ENCODE measurements around the gene KITLG.

GRCh38 chr12:88522961-88523360, 57.3 kb downstream of the KITLG start:
- TF ChIP-seq, protein P1, sequence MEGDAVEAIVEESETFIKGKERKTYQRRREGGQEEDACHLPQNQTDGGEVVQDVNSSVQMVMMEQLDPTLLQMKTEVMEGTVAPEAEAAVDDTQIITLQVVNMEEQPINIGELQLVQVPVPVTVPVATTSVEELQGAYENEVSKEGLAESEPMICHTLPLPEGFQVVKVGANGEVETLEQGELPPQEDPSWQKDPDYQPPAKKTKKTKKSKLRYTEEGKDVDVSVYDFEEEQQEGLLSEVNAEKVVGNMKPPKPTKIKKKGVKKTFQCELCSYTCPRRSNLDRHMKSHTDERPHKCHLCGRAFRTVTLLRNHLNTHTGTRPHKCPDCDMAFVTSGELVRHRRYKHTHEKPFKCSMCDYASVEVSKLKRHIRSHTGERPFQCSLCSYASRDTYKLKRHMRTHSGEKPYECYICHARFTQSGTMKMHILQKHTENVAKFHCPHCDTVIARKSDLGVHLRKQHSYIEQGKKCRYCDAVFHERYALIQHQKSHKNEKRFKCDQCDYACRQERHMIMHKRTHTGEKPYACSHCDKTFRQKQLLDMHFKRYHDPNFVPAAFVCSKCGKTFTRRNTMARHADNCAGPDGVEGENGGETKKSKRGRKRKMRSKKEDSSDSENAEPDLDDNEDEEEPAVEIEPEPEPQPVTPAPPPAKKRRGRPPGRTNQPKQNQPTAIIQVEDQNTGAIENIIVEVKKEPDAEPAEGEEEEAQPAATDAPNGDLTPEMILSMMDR (IDR thresholded peaks at IDR 0.05; ENCODE audit: insufficient read depth, low read depth, low read length): no peak
- no peak for TF ChIP-seq EZH2 (IDR thresholded peaks at IDR 0.05; ENCODE audit: insufficient read depth, low read length)

All from astrocyte (in vitro differentiated cells and primary cell).